KMS-11 (cell line): ENCODE data around the gene ZNF761.

ENCODE experiments used
- H2AFZ ChIP-seq: fragments of 200-600 bp; sonication (generic); 2 replicates; pipeline ENCODE4 v1.6.1; 2016; ENCODE audit warnings: antibody characterized with exemption, mixed run types, low read depth
- H3K27ac ChIP-seq: fragments of 200-600 bp; sonication (generic); 2 replicates; pipeline ENCODE4 v1.6.1; 2016; ENCODE audit warnings: mild to moderate bottlenecking, mixed run types
- H3K27me3 ChIP-seq: fragments of 200-600 bp; sonication (generic); 2 replicates; pipeline ENCODE4 v1.6.1; 2017; ENCODE audit warnings: mild to moderate bottlenecking, low read depth, mixed run types, moderate library complexity; ENCODE audit not compliant: insufficient read depth
- H3K36me3 ChIP-seq: fragments of 200-600 bp; sonication (generic); 2 replicates; pipeline ENCODE4 v1.6.1; 2017; ENCODE audit warnings: mild to moderate bottlenecking, mixed run types; ENCODE audit not compliant: insufficient read depth
- H3K4me1 ChIP-seq: fragments of 200-600 bp; sonication (generic); 2 replicates; pipeline ENCODE4 v1.6.1; 2016; ENCODE audit warnings: mild to moderate bottlenecking, low read depth, mixed run types; ENCODE audit not compliant: poor library complexity, severe bottlenecking
- H3K4me2 ChIP-seq: fragments of 200-600 bp; sonication (generic); 2 replicates; pipeline ENCODE4 v1.7.0; 2016; ENCODE audit warnings: mild to moderate bottlenecking, mixed run types
- H3K4me3 ChIP-seq: fragments of 200-600 bp; sonication (generic); IDR thresholded peaks from 2 replicates; pipeline ENCODE4 v1.6.1; 2017; ENCODE audit warnings: low read depth, low read length, mixed read lengths; ENCODE audit not compliant: insufficient read depth
- H3K79me2 ChIP-seq: fragments of 200-600 bp; sonication (generic); 2 replicates; pipeline ENCODE4 v1.6.1; 2016; ENCODE audit warnings: low read depth, mixed run types; ENCODE audit not compliant: insufficient read depth
- H3K9ac ChIP-seq: fragments of 200-600 bp; sonication (generic); 2 replicates; pipeline ENCODE4 v1.6.1; 2016; ENCODE audit warnings: mild to moderate bottlenecking, mixed run types
- H4K20me1 ChIP-seq: fragments of 200-600 bp; sonication (generic); 2 replicates; pipeline ENCODE4 v1.6.1; 2016; ENCODE audit warnings: mild to moderate bottlenecking, mixed run types; ENCODE audit not compliant: insufficient read depth
- TF ChIP-seq, protein P1 (sequence below): fragments of 200-600 bp; sonication (generic); conservative IDR thresholded peaks from 2 replicates; pipeline ENCODE4 v1.6.1; 2017; ENCODE audit warnings: low read depth, mild to moderate bottlenecking, antibody characterized with exemption, low read length, moderate library complexity, mixed read lengths

Gene ZNF761

DNA sequence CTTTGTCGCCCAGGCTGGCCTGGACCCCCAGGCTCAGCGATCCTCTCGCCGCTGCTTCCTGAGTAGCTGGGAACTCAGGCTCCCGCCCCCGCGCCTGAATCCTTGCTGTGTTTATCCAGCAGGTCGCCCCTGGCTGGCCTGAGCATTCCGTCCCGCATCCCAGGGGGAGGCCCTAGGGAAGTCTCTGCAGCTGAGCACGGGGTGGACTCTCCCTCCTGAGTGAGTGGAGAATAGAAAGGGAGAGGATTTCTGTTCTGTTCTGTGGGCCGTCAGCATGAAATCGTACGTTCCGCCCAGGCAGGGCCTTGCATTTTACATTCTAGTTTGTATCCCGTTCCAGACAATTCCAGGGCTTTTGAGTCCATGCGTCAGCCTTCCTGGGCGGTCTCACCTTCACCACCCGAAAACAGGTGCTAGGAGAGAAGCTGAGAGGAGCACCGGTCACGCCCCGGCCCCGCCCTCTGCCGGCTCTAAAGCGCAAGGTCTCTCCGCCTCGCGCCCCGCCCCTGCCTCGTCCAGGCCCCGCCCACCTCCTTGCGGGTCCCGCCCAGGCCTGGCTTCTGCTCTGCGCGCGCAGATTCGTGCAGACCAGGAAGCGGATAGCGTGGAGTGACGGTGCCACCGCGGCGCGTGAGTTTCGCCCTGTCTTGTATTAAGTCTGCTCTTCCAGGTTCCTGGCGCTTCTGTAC is at the start of gene ZNF761:
Gene ZNF761 (plus strand): TSS at position 586 of the 689 bp plus-strand sequence. CDS start 15,285 bp downstream, outside the sequence.
- peak within 1 kb of the TSS; percentile 32; the same call in 1 of the 2 replicates for H3K27ac ChIP-seq

GRCh38 chr19:53388168-53388567 is 43.6 kb upstream of the ZNF761 start:
- H3K36me3 ChIP-seq: no peaks in the 10 kb centered on the region
- TF ChIP-seq, protein P1, sequence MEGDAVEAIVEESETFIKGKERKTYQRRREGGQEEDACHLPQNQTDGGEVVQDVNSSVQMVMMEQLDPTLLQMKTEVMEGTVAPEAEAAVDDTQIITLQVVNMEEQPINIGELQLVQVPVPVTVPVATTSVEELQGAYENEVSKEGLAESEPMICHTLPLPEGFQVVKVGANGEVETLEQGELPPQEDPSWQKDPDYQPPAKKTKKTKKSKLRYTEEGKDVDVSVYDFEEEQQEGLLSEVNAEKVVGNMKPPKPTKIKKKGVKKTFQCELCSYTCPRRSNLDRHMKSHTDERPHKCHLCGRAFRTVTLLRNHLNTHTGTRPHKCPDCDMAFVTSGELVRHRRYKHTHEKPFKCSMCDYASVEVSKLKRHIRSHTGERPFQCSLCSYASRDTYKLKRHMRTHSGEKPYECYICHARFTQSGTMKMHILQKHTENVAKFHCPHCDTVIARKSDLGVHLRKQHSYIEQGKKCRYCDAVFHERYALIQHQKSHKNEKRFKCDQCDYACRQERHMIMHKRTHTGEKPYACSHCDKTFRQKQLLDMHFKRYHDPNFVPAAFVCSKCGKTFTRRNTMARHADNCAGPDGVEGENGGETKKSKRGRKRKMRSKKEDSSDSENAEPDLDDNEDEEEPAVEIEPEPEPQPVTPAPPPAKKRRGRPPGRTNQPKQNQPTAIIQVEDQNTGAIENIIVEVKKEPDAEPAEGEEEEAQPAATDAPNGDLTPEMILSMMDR: no peak

More for the DNA sequence above, at the start of gene ZNF761:
- H2AFZ ChIP-seq: peak within 1 kb of the TSS; percentile 57; the same call in 1 of the 2 replicates
- H3K79me2 ChIP-seq: no peaks in the 10 kb centered on the region
- TF ChIP-seq, protein P1: peak; percentile 30; the same call in 1 of the 2 replicates
- H3K36me3 ChIP-seq: no peaks in the 10 kb centered on the region
- no peaks in the 10 kb centered on the region for H3K4me1 ChIP-seq
- H4K20me1 ChIP-seq: no peaks in the 10 kb centered on the region
- H3K4me3 ChIP-seq: no peak within 1 kb of the TSS
- H3K9ac ChIP-seq: peak within 1 kb of the TSS; percentile 63
- no peaks in the 10 kb centered on the region for H3K27me3 ChIP-seq
- no peak within 1 kb of the TSS for H3K4me2 ChIP-seq

DNA sequence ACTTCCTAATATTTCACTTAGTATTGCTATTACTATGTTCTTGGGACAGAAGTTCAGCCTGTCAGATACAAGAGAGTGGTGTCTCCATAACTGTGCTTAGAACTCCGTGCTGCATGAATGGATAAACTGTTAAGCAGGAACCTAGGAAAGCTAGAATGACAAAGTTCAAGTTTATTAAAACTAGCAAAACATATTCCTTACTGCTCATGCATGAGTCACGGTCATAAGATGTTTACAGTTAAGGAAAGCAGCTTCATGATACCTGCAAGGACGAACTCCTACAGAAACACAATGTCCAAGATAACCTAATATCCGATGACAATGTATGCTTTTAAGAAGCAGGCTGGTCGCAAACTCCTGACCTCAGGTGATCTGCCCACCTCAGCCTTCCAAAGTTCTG is 42.9 kb upstream of the ZNF761 start:
- no peaks in the 10 kb centered on the region for H3K79me2 ChIP-seq
- H3K27me3 ChIP-seq: no peaks in the 10 kb centered on the region
- no peak overlapping the region for H3K4me3 ChIP-seq
- H3K27ac ChIP-seq: no peak overlapping the region
- H4K20me1 ChIP-seq: no peaks in the 10 kb centered on the region
- TF ChIP-seq, protein P1: no peak
- no peaks in the 10 kb centered on the region for H3K4me1 ChIP-seq
- H3K9ac ChIP-seq: no peak overlapping the region
- no peaks in the 10 kb centered on the region for H3K36me3 ChIP-seq
- no peak overlapping the region for H3K4me2 ChIP-seq
- no peak overlapping the region for H2AFZ ChIP-seq

More at GRCh38 chr19:53388168-53388567, 43.6 kb upstream of the ZNF761 start:
- no peak overlapping the region for H3K4me3 ChIP-seq
- no peak overlapping the region for H3K27ac ChIP-seq
- H3K79me2 ChIP-seq: no peaks in the 10 kb centered on the region
- no peaks in the 10 kb centered on the region for H3K4me1 ChIP-seq
- H2AFZ ChIP-seq: no peak overlapping the region
- no peak overlapping the region for H3K4me2 ChIP-seq
- no peaks in the 10 kb centered on the region for H4K20me1 ChIP-seq
- no peaks in the 10 kb centered on the region for H3K27me3 ChIP-seq
- H3K9ac ChIP-seq: no peak overlapping the region

GRCh38 chr19:53389571-53389970 is 42.2 kb upstream of the ZNF761 start:
- H3K9ac ChIP-seq: no peak overlapping the region
- no peaks in the 10 kb centered on the region for H3K27me3 ChIP-seq
- H3K27ac ChIP-seq: no peak overlapping the region
- no peak overlapping the region for H2AFZ ChIP-seq
- TF ChIP-seq, protein P1: no peak
- H3K4me2 ChIP-seq: no peak overlapping the region
- no peaks in the 10 kb centered on the region for H3K36me3 ChIP-seq
- no peaks in the 10 kb centered on the region for H3K4me1 ChIP-seq
- no peaks in the 10 kb centered on the region for H3K79me2 ChIP-seq
- H4K20me1 ChIP-seq: no peaks in the 10 kb centered on the region
- no peak overlapping the region for H3K4me3 ChIP-seq
